Heart left ventricle (tissue), 16 donors: Measurements from ENCODE around the gene TBX5. TPM values are rescaled to one million over a fixed set of nuclear protein-coding genes. Genes with fewer than 3 reads are reported as not detected.
A peak's percentile ranks its signal among the peaks of the same experiment; 100 is the strongest.

Source experiments
- ATAC-seq, 4 donors: fragments of 200-7000 bp; cut with Tn5 transposase; one replicate each; pipeline ENCODE4 v1.9.1; 2020 to 2022; ENCODE audit warnings: moderate library complexity in 4 of 4, mild to moderate bottlenecking in 3 of 4, moderate number of reproducible peaks in 1 of 4
- DNase-seq, 5 donors: peaks; one replicate each; pipeline ENCODE4 v3.0.0-alpha.2; 2020
- H3K27ac ChIP-seq, 12 donors: fragments of 200-600 bp; sonication (generic) in 4 of 12; one replicate each; pipeline versions ENCODE4 v1.5.0 to v1.8.0; 2016 to 2022; ENCODE audit warnings: mild to moderate bottlenecking in 2 of 12
- H3K27me3 ChIP-seq, 9 donors: fragments of 200-600 bp; sonication (generic) in 2 of 9; one replicate each; pipeline versions ENCODE4 v1.5.1 to v1.8.0; 2016 to 2022; ENCODE audit warnings: mild to moderate bottlenecking in 3 of 9
- H3K36me3 ChIP-seq, 9 donors: fragments of 200-600 bp; sonication (generic) in 2 of 9; one replicate each; pipeline versions ENCODE4 v1.5.0 to v1.8.0; 2018 to 2022; ENCODE audit warnings: mild to moderate bottlenecking in 2 of 9
- H3K4me1 ChIP-seq, 12 donors: fragments of 200-600 bp; sonication (generic) in 4 of 12; one replicate each; pipeline versions ENCODE4 v1.5.0 to v1.8.0; 2016 to 2022; ENCODE audit warnings: mild to moderate bottlenecking in 3 of 12
- H3K4me3 ChIP-seq, 12 donors: fragments of 200-600 bp; sonication (generic) in 4 of 12; one replicate each; pipeline versions ENCODE4 v1.5.0 to v1.8.0; 2017 to 2022; ENCODE audit warnings: mild to moderate bottlenecking in 9 of 12, moderate library complexity in 4 of 12
- H3K9me3 ChIP-seq, 12 donors: fragments of 200-600 bp; sonication (generic) in 4 of 12; one replicate each; pipeline versions ENCODE4 v1.5.0 to v1.8.0; 2016 to 2022; ENCODE audit warnings: mild to moderate bottlenecking in 1 of 12
- CTCF ChIP-seq, 12 donors: fragments of 200-600 bp; sonication (generic) in 4 of 12; IDR thresholded peaks; one replicate each; pipeline versions ENCODE4 v1.5.0 to v1.8.0; 2018 to 2022; ENCODE audit warnings: antibody characterized with exemption in 12 of 12, mild to moderate bottlenecking in 5 of 12
- POLR2A ChIP-seq, 2 donors: fragments of 450-650 bp; IDR thresholded peaks; one replicate each; pipeline ENCODE4 v1.6.1; 2017; ENCODE audit warnings: antibody characterized with exemption in 2 of 2, mild to moderate bottlenecking in 2 of 2, moderate library complexity in 2 of 2
- WGBS, 4 donors: extraction: QIAGEN DNeasy Blood & Tissue Kit in 2 of 4; methylation state at CpG; one replicate each; pipeline versions ENCODE4 v1.1.5 to v1.1.7; 2013 to 2018; 5-methylcytosine and 5-hydroxymethylcytosine counted together
- intact Hi-C, 10 donors: fragments of 100-400 bp; cut with DNase I; formaldehyde crosslinking; loops; one replicate each; pipeline versions ENCODE4 v1.11.1 to v1.14.2; 2022
- polyA plus RNA-seq, 2 donors: library from polyadenylated mRNA; stranded (reverse); fragments of 200-250 nt; gene quantifications; one replicate each; pipeline ENCODE4 v1.2.3, GENCODE V29; 2013
- total RNA-seq, 9 donors: library from RNA; depleted of rRNA in 2 of 9; stranded (reverse); fragments of >200 nt in 2 of 9; fragmentation: NEBNext Ultra II Directional in 3 of 9; extraction: Animal tissue kit (Norgen Biotek cat#: 25700) in 3 of 9; gene quantifications; one replicate each; pipeline versions ENCODE4 v1.1.0 to v1.2.4, GENCODE V29; 2016 to 2023
- donor health status: ischemic (EF 13 %, LVEDD 7.1; RV severe dilation, severe dysfunction).
- donor health status: healthy with polysubstance abuse.
- donor health status: DM: no; HTN: yes; CAD: no.
- donor health status: DM: no; HTN: no; CAD: no.
- donor health status: ischemic (EF 25% LVEDD 6.9; RV normal size, moderate dysfunction).
- donor health status: ischemic (EF 25% LVEDD 5.7; RV mildly dilated, moderate dysfunction).
- donor health status: healthy.
- donor health status: DM: yes; HTN: yes; CAD: no.
- donor health status: ischemic (EF 35%, LVEDD 5.7; RV mildly dilated, moderate dysfunction).
- donor health status: nonischemic (EF 11% LVEDD 7.7; RV severe dilation, severe dysfunction).
- donor health status: DM: yes; HTN: yes; CAD: no.
- donor health status: PGD.
- donor health status: ischemic (EF 29% LVEDD 5.4; RV normal size, mild dysfunction).
- donor health status: nonischemic (EF 23%, LVEDD 6.1; RV moderate dilation, normal function).

TBX5 gene
- total and polyA plus RNA-seq, 11 donors, result 8.1 to 74.5 (median 42.5) TPM

- TF ChIP-seq CTCF (IDR thresholded peaks at IDR 0.05) (no peak), POLR2A (IDR thresholded peaks at IDR 0.05) (no peak)
- intact Hi-C loops, result no loop called here
- H3K4me1 ChIP-seq, result peaks cover 0 to 18% (median 2%) of the 10 kb centered on the region in 12 donors
- WGBS, 4 donors, result 51 to 59% (median 57%) methylated on average over 5 of the region's 5 CpGs
- H3K36me3 ChIP-seq, result no peaks in the 10 kb centered on the region
- H3K4me3 ChIP-seq, result no peak overlapping the region
- no peaks in the 10 kb centered on the region for H3K9me3 ChIP-seq
- DNase-seq (no peak), ATAC-seq (no peak)
- peaks cover 4 to 62% (median 38%) of the 10 kb centered on the region in 9 donors for H3K27me3 ChIP-seq
- H3K27ac ChIP-seq, result no peak overlapping the region
Measured at GRCh38 chr12:114450019-114450418, 44.1 kb upstream of the TBX5 start.

- DNase-seq (peak; percentile 38 to 67 (median 43)), ATAC-seq (peak; percentile 25 to 80 (median 76))
- Histone ChIP-seq H3K4me3 (no peak overlapping the region), H3K36me3 (no peaks in the 10 kb centered on the region), H3K9me3 (no peaks in the 10 kb centered on the region), H3K27me3 (peaks cover 7 to 71% (median 39%) of the 10 kb centered on the region in 9 donors), H3K4me1 (peaks cover 0 to 27% (median 2%) of the 10 kb centered on the region in 12 donors), H3K27ac (peak overlapping the region in 1 of 12 donors; percentile 66)
- intact Hi-C loops, result loop anchor here in 3 of 10 donors (5.0 to 10.0 kb wide), 3 partner anchors 36 to 194 kb away; partner anchors contain the start of gene TBX5 (in 1 of the 3)
- no peak for TF ChIP-seq POLR2A (IDR thresholded peaks at IDR 0.05)
- no peak for TF ChIP-seq CTCF (IDR thresholded peaks at IDR 0.05)
- WGBS, 4 donors, result 1 to 5% (median 2%) methylated on average over 11 to 23 of the region's 23 CpGs
Measured at GRCh38 chr12:114448618-114448933, 42.6 kb upstream of the TBX5 start.

- peaks cover 0 to 29% (median 2%) of the 10 kb centered on the region in 12 donors for H3K4me1 ChIP-seq
- H3K9me3 ChIP-seq, result no peaks in the 10 kb centered on the region
- H3K27me3 ChIP-seq, result peaks cover 9 to 77% (median 45%) of the 10 kb centered on the region in 9 donors
- H3K4me3 ChIP-seq, result peak overlapping the region in 3 of 12 donors; percentile 9 to 38 (median 31)
- ATAC-seq (no peak), DNase-seq (no peak)
- peak overlapping the region in 3 of 12 donors; percentile 48 to 81 (median 60) for H3K27ac ChIP-seq
- WGBS, 4 donors, result 12 to 16% (median 13%) methylated on average over 25 to 36 of the region's 36 CpGs
- TF ChIP-seq CTCF (IDR thresholded peaks at IDR 0.05), result no peak
- TF ChIP-seq POLR2A (IDR thresholded peaks at IDR 0.05), result no peak
- intact Hi-C loops, result loop anchor here in 3 of 10 donors (5.0 to 10.0 kb wide), 3 partner anchors 36 to 193 kb away; partner anchors contain the start of gene TBX5 (in 1 of the 3)
- no peaks in the 10 kb centered on the region for H3K36me3 ChIP-seq
Measured at GRCh38 chr12:114447799-114448617, 42.1 kb upstream of the TBX5 start.

- DNase-seq (peak in 2 of 5 donors; percentile 32 to 55), ATAC-seq (peak in 3 of 4 donors; percentile 37 to 67 (median 58))
- H3K4me1 ChIP-seq, result peaks cover 0 to 29% (median 2%) of the 10 kb centered on the region in 12 donors
- intact Hi-C loops, result loop anchor here in 3 of 10 donors (5.0 to 10.0 kb wide), 3 partner anchors 35 to 192 kb away; partner anchors contain the start of gene TBX5 (in 1 of the 3)
- no peaks in the 10 kb centered on the region for H3K36me3 ChIP-seq
- H3K27ac ChIP-seq, result peak overlapping the region in 4 of 12 donors; percentile 42 to 81 (median 54)
- TF ChIP-seq CTCF (IDR thresholded peaks at IDR 0.05) (no peak), POLR2A (IDR thresholded peaks at IDR 0.05) (no peak)
- peaks cover 13 to 83% (median 50%) of the 10 kb centered on the region in 9 donors for H3K27me3 ChIP-seq
- peak overlapping the region in 9 of 12 donors; percentile 9 to 38 (median 20) for H3K4me3 ChIP-seq
- no peaks in the 10 kb centered on the region for H3K9me3 ChIP-seq
- WGBS, 4 donors, result 3 to 4% (median 3%) methylated on average over 8 to 37 of the region's 37 CpGs
Measured at GRCh38 chr12:114447274-114447716, 41.4 kb upstream of the TBX5 start.
